Smooth muscle cell (in vitro differentiated cells): Measurements from ENCODE around the gene PPHLN1. TPM values are rescaled to one million over a fixed set of nuclear protein-coding genes. Genes with fewer than 3 reads are reported as not detected.

Experiments used
- DNase-seq: peaks from one replicate; lab custom pipeline; 2025; ENCODE audit not compliant: unreplicated experiment; lab: John Stamatoyannopoulos, UW
- H2AFZ ChIP-seq: fragments of 200-600 bp; sonication (generic); 2 replicates; pipeline ENCODE4 v1.6.0; 2016; ENCODE audit warnings: antibody characterized with exemption, low read depth, mild to moderate bottlenecking
- H3F3A ChIP-seq: fragments of 200-600 bp; sonication (generic); 2 replicates; pipeline ENCODE4 v1.6.0; 2017; ENCODE audit warnings: antibody characterized with exemption, low read depth
- H3K27ac ChIP-seq: fragments of 200-600 bp; sonication (generic); 2 replicates; pipeline ENCODE4 v1.5.1; 2016; ENCODE audit warnings: low read depth, mild to moderate bottlenecking
- H3K27me3 ChIP-seq: fragments of 200-600 bp; sonication (generic); 2 replicates; pipeline ENCODE4 v1.6.1; 2016; ENCODE audit warnings: low read depth, mild to moderate bottlenecking
- H3K36me3 ChIP-seq: fragments of 200-600 bp; sonication (generic); 2 replicates; pipeline ENCODE4 v1.5.1; 2016; ENCODE audit warnings: low read depth
- H3K4me1 ChIP-seq: fragments of 200-600 bp; sonication (generic); 2 replicates; pipeline ENCODE4 v1.5.1; 2016; ENCODE audit warnings: low read depth
- H3K4me2 ChIP-seq: fragments of 200-600 bp; sonication (generic); 2 replicates; pipeline ENCODE4 v1.6.0; 2016; ENCODE audit warnings: mild to moderate bottlenecking
- H3K4me3 ChIP-seq: fragments of 200-600 bp; sonication (generic); 2 replicates; pipeline ENCODE4 v1.5.1; 2016; ENCODE audit warnings: mild to moderate bottlenecking
- H3K79me2 ChIP-seq: fragments of 200-600 bp; sonication (generic); 2 replicates; pipeline ENCODE4 v1.6.0; 2016; ENCODE audit warnings: low read depth, mild to moderate bottlenecking
- H3K9ac ChIP-seq: fragments of 200-600 bp; sonication (generic); 2 replicates; pipeline ENCODE4 v1.6.0; 2016; ENCODE audit warnings: low read depth
- H3K9me3 ChIP-seq: fragments of 200-600 bp; sonication (generic); replicated peaks from 2 replicates; pipeline ENCODE4 v1.5.1; 2016; ENCODE audit warnings: low read depth
- H4K20me1 ChIP-seq: fragments of 200-600 bp; sonication (generic); 2 replicates; pipeline ENCODE4 v1.6.0; 2016; ENCODE audit warnings: low read depth
- CTCF ChIP-seq: fragments of 200-600 bp; sonication (generic); IDR thresholded peaks from 2 replicates; pipeline ENCODE4 v1.5.1; 2017; ENCODE audit warnings: borderline replicate concordance, mild to moderate bottlenecking, antibody characterized with exemption; ENCODE audit not compliant: insufficient read depth, poor library complexity, severe bottlenecking
- WGBS: methylation state at CpG from one replicate; pipeline ENCODE4 v1.1.7; 2016; ENCODE audit warnings: low lambda C conversion rate; 5-methylcytosine and 5-hydroxymethylcytosine counted together
- polyA plus RNA-seq: library from polyadenylated mRNA; unstranded; fragments of >200 nt; fragmentation: Nextera tagmentation; extraction: Ambion mirVana; gene quantifications from 2 replicates; pipeline ENCODE4 v1.2.1, GENCODE V29; 2016
- total RNA-seq: library from RNA; depleted of rRNA; stranded (reverse); fragments of >200 nt; gene quantifications from 2 replicates; pipeline ENCODE4 v1.2.3, GENCODE V29; 2014

Gene PPHLN1
- total and polyA plus RNA-seq, 2 experiments from 2014 or later = 49.2 to 59.6 TPM

GRCh38 chr12:42281278-42281677, 44.7 kb upstream of the PPHLN1 start:
- no peaks in the 10 kb centered on the region for H3K4me1 ChIP-seq
- no peak for DNase-seq
- WGBS = 33% methylated on average over 3 of the region's 3 CpGs
- H3K36me3 ChIP-seq = no peaks in the 10 kb centered on the region
- H3K27ac ChIP-seq = no peak overlapping the region
- no peak overlapping the region for H3K4me3 ChIP-seq
- H3F3A ChIP-seq = no peaks in the 10 kb centered on the region
- peaks cover 34% of the 10 kb centered on the region for H3K27me3 ChIP-seq
- no peaks in the 10 kb centered on the region for H3K79me2 ChIP-seq
- no peak overlapping the region for H3K9ac ChIP-seq
- no peaks in the 10 kb centered on the region for H3K9me3 ChIP-seq
- no peak overlapping the region for H3K4me2 ChIP-seq
- H4K20me1 ChIP-seq = no peaks in the 10 kb centered on the region
- no peak for TF ChIP-seq CTCF
- H2AFZ ChIP-seq = no peak overlapping the region

GRCh38 chr12:42281844-42282243, 44.1 kb upstream of the PPHLN1 start:
- no peaks in the 10 kb centered on the region for H4K20me1 ChIP-seq
- no peaks in the 10 kb centered on the region for H3K79me2 ChIP-seq
- no peaks in the 10 kb centered on the region for H3K4me1 ChIP-seq
- no peak for DNase-seq
- peaks cover 31% of the 10 kb centered on the region for H3K27me3 ChIP-seq
- H3K4me3 ChIP-seq = no peak overlapping the region
- no peak overlapping the region for H3K27ac ChIP-seq
- H3K4me2 ChIP-seq = no peak overlapping the region
- H2AFZ ChIP-seq = no peak overlapping the region
- no peak overlapping the region for H3K9ac ChIP-seq
- no peaks in the 10 kb centered on the region for H3K36me3 ChIP-seq
- no peak for TF ChIP-seq CTCF
- H3K9me3 ChIP-seq = no peaks in the 10 kb centered on the region
- no peaks in the 10 kb centered on the region for H3F3A ChIP-seq
- 80% methylated on average over 3 of the region's 3 CpGs for WGBS

- no peaks in the 10 kb centered on the region for H3K79me2 ChIP-seq
- H3K9ac ChIP-seq = no peak overlapping the region
- H3K36me3 ChIP-seq = no peaks in the 10 kb centered on the region
- H3K4me1 ChIP-seq = no peaks in the 10 kb centered on the region
- no peak for DNase-seq
- no peak overlapping the region for H3K4me2 ChIP-seq
- H3K4me3 ChIP-seq = no peak overlapping the region
- no peaks in the 10 kb centered on the region for H3K9me3 ChIP-seq
- H4K20me1 ChIP-seq = no peaks in the 10 kb centered on the region
- no peak overlapping the region for H3K27ac ChIP-seq
- TF ChIP-seq CTCF = no peak
- H3K27me3 ChIP-seq = peaks cover 26% of the 10 kb centered on the region
- H3F3A ChIP-seq = no peaks in the 10 kb centered on the region
- no peak overlapping the region for H2AFZ ChIP-seq
- WGBS = 25% methylated on average over 2 of the region's 2 CpGs
Measured at GRCh38 chr12:42282294-42282693, 43.7 kb upstream of the PPHLN1 start.

- no peaks in the 10 kb centered on the region for H4K20me1 ChIP-seq
- H3K9ac ChIP-seq = no peak overlapping the region
- H3K27ac ChIP-seq = no peak overlapping the region
- H3K27me3 ChIP-seq = peaks cover 22% of the 10 kb centered on the region
- no peaks in the 10 kb centered on the region for H3K4me1 ChIP-seq
- no peaks in the 10 kb centered on the region for H3K36me3 ChIP-seq
- no peak overlapping the region for H2AFZ ChIP-seq
- H3K79me2 ChIP-seq = no peaks in the 10 kb centered on the region
- no peaks in the 10 kb centered on the region for H3F3A ChIP-seq
- no peak overlapping the region for H3K4me2 ChIP-seq
- H3K4me3 ChIP-seq = no peak overlapping the region
- H3K9me3 ChIP-seq = no peaks in the 10 kb centered on the region
- DNase-seq = no peak
- no peak for TF ChIP-seq CTCF
Measured at GRCh38 chr12:42283739-42284138, 42.2 kb upstream of the PPHLN1 start.
